ENCODE data around the gene SMIM5.

DNA sequence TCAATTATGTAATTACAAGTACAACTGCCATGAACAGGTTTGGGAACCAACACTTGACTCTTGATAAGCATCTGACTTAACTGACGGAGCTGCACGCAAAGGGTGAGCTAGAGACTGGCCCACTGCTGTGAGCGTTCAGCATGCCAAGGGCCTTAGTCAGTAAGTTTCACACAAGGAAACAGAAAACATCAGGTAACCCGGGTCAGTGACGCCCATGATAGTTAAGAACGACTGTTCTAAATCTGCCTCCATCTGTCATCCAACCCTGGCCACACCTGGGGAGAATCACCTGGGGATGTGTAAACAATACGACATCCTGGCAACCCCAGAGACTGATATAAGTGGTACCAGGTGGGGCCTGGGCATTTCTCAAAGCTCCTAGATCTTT lies 12.3 kb downstream of the SMIM5 start:
- TF ChIP-seq, protein P1, sequence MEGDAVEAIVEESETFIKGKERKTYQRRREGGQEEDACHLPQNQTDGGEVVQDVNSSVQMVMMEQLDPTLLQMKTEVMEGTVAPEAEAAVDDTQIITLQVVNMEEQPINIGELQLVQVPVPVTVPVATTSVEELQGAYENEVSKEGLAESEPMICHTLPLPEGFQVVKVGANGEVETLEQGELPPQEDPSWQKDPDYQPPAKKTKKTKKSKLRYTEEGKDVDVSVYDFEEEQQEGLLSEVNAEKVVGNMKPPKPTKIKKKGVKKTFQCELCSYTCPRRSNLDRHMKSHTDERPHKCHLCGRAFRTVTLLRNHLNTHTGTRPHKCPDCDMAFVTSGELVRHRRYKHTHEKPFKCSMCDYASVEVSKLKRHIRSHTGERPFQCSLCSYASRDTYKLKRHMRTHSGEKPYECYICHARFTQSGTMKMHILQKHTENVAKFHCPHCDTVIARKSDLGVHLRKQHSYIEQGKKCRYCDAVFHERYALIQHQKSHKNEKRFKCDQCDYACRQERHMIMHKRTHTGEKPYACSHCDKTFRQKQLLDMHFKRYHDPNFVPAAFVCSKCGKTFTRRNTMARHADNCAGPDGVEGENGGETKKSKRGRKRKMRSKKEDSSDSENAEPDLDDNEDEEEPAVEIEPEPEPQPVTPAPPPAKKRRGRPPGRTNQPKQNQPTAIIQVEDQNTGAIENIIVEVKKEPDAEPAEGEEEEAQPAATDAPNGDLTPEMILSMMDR (IDR thresholded peaks at IDR 0.05): no peak
- TF ChIP-seq POLR2A (IDR thresholded peaks at IDR 0.05): no peak
- TF ChIP-seq POLR2AphosphoS5 (IDR thresholded peaks at IDR 0.05; ENCODE audit: insufficient read depth in 1 of 2, low read depth in 1 of 2): no peak
